ENCODE results near the gene NRG2. TPM values are rescaled to one million over a fixed set of nuclear protein-coding genes. Genes with fewer than 3 reads are reported as not detected.

NRG2 gene
- total RNA-seq, 1 donor from 2014 or later, result 0.81 TPM

- no peak for DNase-seq
- H3K36me3 Mint-ChIP-seq (ENCODE audit: unreplicated experiment), result no peaks in the 10 kb centered on the region
- peaks cover 2% of the 10 kb centered on the region for H3K9me3 Mint-ChIP-seq (ENCODE audit: unreplicated experiment)
- H3K4me1 Mint-ChIP-seq (ENCODE audit: low read depth, unreplicated experiment), result no peaks in the 10 kb centered on the region
- no peak overlapping the region for H3K27ac Mint-ChIP-seq (ENCODE audit: unreplicated experiment)
- TF ChIP-seq, protein P1, sequence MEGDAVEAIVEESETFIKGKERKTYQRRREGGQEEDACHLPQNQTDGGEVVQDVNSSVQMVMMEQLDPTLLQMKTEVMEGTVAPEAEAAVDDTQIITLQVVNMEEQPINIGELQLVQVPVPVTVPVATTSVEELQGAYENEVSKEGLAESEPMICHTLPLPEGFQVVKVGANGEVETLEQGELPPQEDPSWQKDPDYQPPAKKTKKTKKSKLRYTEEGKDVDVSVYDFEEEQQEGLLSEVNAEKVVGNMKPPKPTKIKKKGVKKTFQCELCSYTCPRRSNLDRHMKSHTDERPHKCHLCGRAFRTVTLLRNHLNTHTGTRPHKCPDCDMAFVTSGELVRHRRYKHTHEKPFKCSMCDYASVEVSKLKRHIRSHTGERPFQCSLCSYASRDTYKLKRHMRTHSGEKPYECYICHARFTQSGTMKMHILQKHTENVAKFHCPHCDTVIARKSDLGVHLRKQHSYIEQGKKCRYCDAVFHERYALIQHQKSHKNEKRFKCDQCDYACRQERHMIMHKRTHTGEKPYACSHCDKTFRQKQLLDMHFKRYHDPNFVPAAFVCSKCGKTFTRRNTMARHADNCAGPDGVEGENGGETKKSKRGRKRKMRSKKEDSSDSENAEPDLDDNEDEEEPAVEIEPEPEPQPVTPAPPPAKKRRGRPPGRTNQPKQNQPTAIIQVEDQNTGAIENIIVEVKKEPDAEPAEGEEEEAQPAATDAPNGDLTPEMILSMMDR (IDR thresholded peaks at IDR 0.05; ENCODE audit: partially characterized antibody, unreplicated experiment), result no peak
- H3K4me3 Mint-ChIP-seq (ENCODE audit: unreplicated experiment), result no peak overlapping the region
- no peaks in the 10 kb centered on the region for H3K27me3 Mint-ChIP-seq (ENCODE audit: unreplicated experiment)
Observed at GRCh38 chr5:139919308-139919707, 123.8 kb downstream of the NRG2 start.

DNA sequence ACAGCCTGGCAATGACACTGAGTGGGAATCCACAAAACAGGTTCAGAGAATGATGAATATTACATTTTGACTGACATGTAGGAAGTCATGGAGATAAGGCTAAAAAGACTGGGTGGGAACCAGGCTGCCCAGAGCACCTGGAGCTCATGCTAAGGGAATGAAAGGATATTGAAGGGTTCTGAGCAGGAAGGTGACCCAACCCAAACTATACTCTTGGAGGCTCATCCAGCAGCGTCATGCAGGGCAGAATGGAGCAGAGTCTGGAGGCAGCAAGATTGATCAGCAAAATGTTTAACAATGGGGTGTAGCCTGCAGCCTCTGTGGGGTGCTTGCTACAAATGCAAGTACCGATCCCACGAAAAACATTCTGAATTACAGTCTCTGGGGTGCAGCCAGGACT lies 127.3 kb downstream of the NRG2 start:
- TF ChIP-seq, protein P1 (IDR thresholded peaks at IDR 0.05; ENCODE audit: partially characterized antibody, unreplicated experiment), result no peak
- H3K27ac Mint-ChIP-seq (ENCODE audit: unreplicated experiment), result no peak overlapping the region
- H3K9me3 Mint-ChIP-seq (ENCODE audit: unreplicated experiment), result peaks cover 6% of the 10 kb centered on the region
- H3K4me3 Mint-ChIP-seq (ENCODE audit: unreplicated experiment), result no peak overlapping the region
- H3K27me3 Mint-ChIP-seq (ENCODE audit: unreplicated experiment), result peaks cover 3% of the 10 kb centered on the region
- no peaks in the 10 kb centered on the region for H3K4me1 Mint-ChIP-seq (ENCODE audit: low read depth, unreplicated experiment)
- no peak for DNase-seq
- no peaks in the 10 kb centered on the region for H3K36me3 Mint-ChIP-seq (ENCODE audit: unreplicated experiment)

- H3K9me3 Mint-ChIP-seq (ENCODE audit: unreplicated experiment), result peaks cover 6% of the 10 kb centered on the region
- H3K36me3 Mint-ChIP-seq (ENCODE audit: unreplicated experiment), result no peaks in the 10 kb centered on the region
- H3K27me3 Mint-ChIP-seq (ENCODE audit: unreplicated experiment), result peaks cover 3% of the 10 kb centered on the region
- DNase-seq, result no peak
- no peaks in the 10 kb centered on the region for H3K4me1 Mint-ChIP-seq (ENCODE audit: low read depth, unreplicated experiment)
- TF ChIP-seq, protein P1 (IDR thresholded peaks at IDR 0.05; ENCODE audit: partially characterized antibody, unreplicated experiment), result no peak
- no peak overlapping the region for H3K4me3 Mint-ChIP-seq (ENCODE audit: unreplicated experiment)
- H3K27ac Mint-ChIP-seq (ENCODE audit: unreplicated experiment), result no peak overlapping the region
Observed at GRCh38 chr5:139915266-139915665, 127.8 kb downstream of the NRG2 start.

- Mint-ChIP-seq H3K4me3 (ENCODE audit: unreplicated experiment) (peak overlapping the region; percentile 21), H3K27ac (ENCODE audit: unreplicated experiment) (no peak overlapping the region), H3K4me1 (ENCODE audit: low read depth, unreplicated experiment) (no peaks in the 10 kb centered on the region), H3K36me3 (ENCODE audit: unreplicated experiment) (no peaks in the 10 kb centered on the region), H3K9me3 (ENCODE audit: unreplicated experiment) (peaks cover 6% of the 10 kb centered on the region), H3K27me3 (ENCODE audit: unreplicated experiment) (peaks cover 3% of the 10 kb centered on the region)
- TF ChIP-seq, protein P1 (IDR thresholded peaks at IDR 0.05; ENCODE audit: partially characterized antibody, unreplicated experiment), result no peak
- DNase-seq, result no peak
Observed at GRCh38 chr5:139914218-139914807, 128.8 kb downstream of the NRG2 start.

GRCh38 chr5:139912804-139913203 lies 130.3 kb downstream of the NRG2 start:
- H3K4me1 Mint-ChIP-seq (ENCODE audit: low read depth, unreplicated experiment), result no peaks in the 10 kb centered on the region
- peaks cover 3% of the 10 kb centered on the region for H3K27me3 Mint-ChIP-seq (ENCODE audit: unreplicated experiment)
- H3K27ac Mint-ChIP-seq (ENCODE audit: unreplicated experiment), result no peak overlapping the region
- no peaks in the 10 kb centered on the region for H3K36me3 Mint-ChIP-seq (ENCODE audit: unreplicated experiment)
- no peak overlapping the region for H3K4me3 Mint-ChIP-seq (ENCODE audit: unreplicated experiment)
- DNase-seq, result no peak
- H3K9me3 Mint-ChIP-seq (ENCODE audit: unreplicated experiment), result peaks cover 6% of the 10 kb centered on the region
- TF ChIP-seq, protein P1 (IDR thresholded peaks at IDR 0.05; ENCODE audit: partially characterized antibody, unreplicated experiment), result no peak
